ENCODE measurements around the gene HTRA2.
A peak's percentile ranks its signal among the peaks of the same experiment; 100 is the strongest.
"Not testable (repeated sequence)": the region's sequence is repeated elsewhere in the genome, so short reads cannot be mapped to it uniquely, and the experiment has no call there.

HTRA2 gene

DNA sequence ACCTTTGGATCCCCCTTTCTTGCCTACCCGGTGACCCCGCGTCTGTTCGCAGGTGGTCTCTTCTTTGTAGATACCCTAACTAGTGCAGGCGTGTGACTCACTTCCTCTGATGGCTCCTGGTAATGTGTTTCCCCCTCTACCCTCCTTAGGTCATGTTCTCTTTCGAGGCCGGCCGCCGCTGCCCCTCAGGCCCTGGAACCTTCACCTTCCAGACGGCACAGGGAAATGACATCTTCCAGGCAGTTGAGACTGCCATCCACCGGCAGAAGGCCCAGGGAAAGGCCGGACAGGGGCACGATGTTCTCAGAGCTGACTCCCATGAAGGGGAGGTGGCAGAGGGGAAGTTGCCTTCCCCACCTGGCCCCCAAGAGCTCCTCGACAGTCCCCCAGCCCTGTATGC is 26.4 kb downstream of the HTRA2 start:
- intact Hi-C loops (cut with DNase I; ENCODE audit: low total_unique reads) = no loop called here
- H3K27me3 ChIP-seq = no peaks in the 10 kb centered on the region
- TF ChIP-seq, protein P1, sequence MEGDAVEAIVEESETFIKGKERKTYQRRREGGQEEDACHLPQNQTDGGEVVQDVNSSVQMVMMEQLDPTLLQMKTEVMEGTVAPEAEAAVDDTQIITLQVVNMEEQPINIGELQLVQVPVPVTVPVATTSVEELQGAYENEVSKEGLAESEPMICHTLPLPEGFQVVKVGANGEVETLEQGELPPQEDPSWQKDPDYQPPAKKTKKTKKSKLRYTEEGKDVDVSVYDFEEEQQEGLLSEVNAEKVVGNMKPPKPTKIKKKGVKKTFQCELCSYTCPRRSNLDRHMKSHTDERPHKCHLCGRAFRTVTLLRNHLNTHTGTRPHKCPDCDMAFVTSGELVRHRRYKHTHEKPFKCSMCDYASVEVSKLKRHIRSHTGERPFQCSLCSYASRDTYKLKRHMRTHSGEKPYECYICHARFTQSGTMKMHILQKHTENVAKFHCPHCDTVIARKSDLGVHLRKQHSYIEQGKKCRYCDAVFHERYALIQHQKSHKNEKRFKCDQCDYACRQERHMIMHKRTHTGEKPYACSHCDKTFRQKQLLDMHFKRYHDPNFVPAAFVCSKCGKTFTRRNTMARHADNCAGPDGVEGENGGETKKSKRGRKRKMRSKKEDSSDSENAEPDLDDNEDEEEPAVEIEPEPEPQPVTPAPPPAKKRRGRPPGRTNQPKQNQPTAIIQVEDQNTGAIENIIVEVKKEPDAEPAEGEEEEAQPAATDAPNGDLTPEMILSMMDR (IDR thresholded peaks at IDR 0.05) = no peak
- DNase-seq = no peak
- peaks cover 0 to 10% (median 0%) of the 10 kb centered on the region in 3 donors for H3K36me3 ChIP-seq
- H3K27ac ChIP-seq = peak overlapping the region in 1 of 2 donors; percentile 84
- peaks cover 0 to 26% (median 17%) of the 10 kb centered on the region in 4 donors for H3K4me1 ChIP-seq
- no peaks in the 10 kb centered on the region for H3K9me3 ChIP-seq
- peak overlapping the region in 1 of 2 donors; percentile 92 for H3K4me3 ChIP-seq

DNA sequence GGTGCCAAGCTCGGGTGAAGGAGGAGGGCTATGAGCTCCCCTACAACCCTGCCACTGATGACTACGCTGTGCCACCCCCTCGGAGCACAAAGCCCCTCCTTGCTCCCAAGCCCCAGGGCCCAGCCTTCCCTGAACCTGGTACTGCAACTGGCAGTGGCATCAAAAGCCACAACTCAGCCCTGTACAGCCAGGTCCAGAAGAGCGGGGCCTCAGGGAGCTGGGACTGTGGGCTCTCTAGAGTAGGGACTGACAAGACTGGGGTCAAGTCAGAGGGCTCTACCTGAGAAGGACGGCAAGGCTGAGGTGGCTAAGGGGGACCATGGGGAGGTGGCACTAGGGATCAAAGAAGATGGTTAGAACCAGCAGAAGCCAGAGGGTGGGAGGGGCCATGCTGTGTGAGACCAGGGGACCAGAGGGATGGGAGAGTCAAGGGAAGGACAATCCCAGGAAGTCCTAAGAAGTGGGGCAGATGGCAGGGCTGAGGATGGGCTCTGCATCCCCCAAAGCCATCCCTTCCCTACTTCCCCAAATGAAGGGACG is 27.2 kb downstream of the HTRA2 start:
- no peak for DNase-seq
- intact Hi-C loops (cut with DNase I; ENCODE audit: low total_unique reads) = no loop called here
- H3K27ac ChIP-seq = no peak overlapping the region
- H3K36me3 ChIP-seq = peaks cover 0 to 10% (median 0%) of the 10 kb centered on the region in 3 donors
- H3K27me3 ChIP-seq = no peaks in the 10 kb centered on the region
- H3K4me3 ChIP-seq = no peak overlapping the region
- TF ChIP-seq, protein P1 (IDR thresholded peaks at IDR 0.05) = no peak
- peaks cover 0 to 26% (median 17%) of the 10 kb centered on the region in 4 donors for H3K4me1 ChIP-seq
- H3K9me3 ChIP-seq = no peaks in the 10 kb centered on the region

DNA sequence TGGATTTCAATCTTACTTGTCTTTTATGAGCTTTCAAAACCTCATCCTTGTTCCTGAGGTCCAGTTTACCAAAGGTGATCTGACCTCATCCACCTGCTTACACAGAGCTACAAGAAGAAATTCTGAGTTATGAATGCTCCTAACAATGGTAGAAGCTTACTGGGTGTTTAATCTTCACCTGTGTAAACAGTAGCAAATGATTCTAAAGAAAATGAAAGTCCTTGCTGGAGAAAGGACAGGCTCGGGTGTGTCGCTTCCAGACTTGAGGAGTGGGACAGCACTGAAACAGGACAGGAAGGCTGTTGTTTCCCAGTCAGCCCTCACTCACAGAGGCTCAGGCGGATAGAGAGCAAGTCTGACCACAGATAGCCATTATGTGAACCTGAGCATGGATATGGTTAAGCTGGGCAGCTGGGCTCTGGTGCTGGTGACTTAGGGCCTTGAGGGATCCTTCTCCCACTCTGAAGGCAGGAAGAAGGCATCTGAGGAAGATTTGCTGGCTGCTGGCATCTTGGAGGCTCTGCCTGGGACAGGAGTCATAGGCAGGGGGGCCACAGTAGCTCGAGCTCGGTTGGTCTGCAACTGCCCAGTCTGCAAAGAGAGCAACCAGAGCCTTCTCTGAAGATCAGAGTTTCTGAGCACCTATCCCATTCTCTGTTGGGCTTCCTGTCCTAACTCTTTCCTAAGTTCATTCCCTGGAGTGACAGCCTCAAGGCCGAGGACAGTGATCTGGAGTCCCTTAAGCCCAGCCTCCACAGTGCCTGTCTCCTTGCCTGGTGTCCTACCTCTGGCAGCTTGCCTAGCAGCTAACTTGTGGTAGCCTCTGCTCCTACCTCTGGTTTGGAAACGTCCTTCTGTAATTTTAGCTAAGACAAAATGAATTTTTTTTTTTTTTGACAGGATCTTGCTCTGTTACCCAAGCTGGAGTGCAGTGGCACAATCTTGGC is 28.8 kb downstream of the HTRA2 start:
- Histone ChIP-seq H3K27ac (no peak overlapping the region), H3K4me3 (no peak overlapping the region), H3K4me1 (peaks cover 0 to 15% (median 6%) of the 10 kb centered on the region in 4 donors), H3K27me3 (no peaks in the 10 kb centered on the region), H3K9me3 (no peaks in the 10 kb centered on the region), H3K36me3 (peaks cover 0 to 10% (median 0%) of the 10 kb centered on the region in 3 donors)
- no peak for DNase-seq
- intact Hi-C loops (cut with DNase I; ENCODE audit: low total_unique reads) = no loop called here
- TF ChIP-seq, protein P1 (IDR thresholded peaks at IDR 0.05) = no peak

DNA sequence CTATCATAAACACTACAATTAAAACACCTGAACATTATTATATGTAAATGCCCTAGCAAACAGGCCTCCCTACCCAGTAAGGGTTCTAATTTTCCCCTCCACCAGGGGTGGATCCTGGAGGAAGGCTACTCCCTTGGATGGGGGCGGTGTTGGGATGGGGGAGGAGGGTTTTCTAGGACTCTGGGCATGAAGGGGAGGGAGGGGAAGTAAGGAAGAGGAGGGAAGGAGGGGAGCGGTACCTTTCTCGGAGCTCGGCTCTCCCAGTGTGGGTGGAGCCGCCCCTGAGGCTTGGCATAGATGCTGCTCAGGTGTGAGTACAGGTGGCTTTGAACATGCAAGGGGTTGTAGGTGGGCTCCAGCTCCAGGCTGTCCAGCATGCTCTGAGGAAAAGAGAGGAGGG is 30.2 kb downstream of the HTRA2 start:
- no peak for DNase-seq
- TF ChIP-seq, protein P1 (IDR thresholded peaks at IDR 0.05) = no peak
- H3K9me3 ChIP-seq = no peaks in the 10 kb centered on the region
- H3K4me3 ChIP-seq = no peak overlapping the region
- intact Hi-C loops (cut with DNase I; ENCODE audit: low total_unique reads) = no loop called here
- H3K27me3 ChIP-seq = no peaks in the 10 kb centered on the region
- no peak overlapping the region for H3K27ac ChIP-seq
- H3K36me3 ChIP-seq = peaks cover 0 to 10% (median 0%) of the 10 kb centered on the region in 3 donors
- peaks cover 0 to 13% (median 4%) of the 10 kb centered on the region in 4 donors for H3K4me1 ChIP-seq

DNA sequence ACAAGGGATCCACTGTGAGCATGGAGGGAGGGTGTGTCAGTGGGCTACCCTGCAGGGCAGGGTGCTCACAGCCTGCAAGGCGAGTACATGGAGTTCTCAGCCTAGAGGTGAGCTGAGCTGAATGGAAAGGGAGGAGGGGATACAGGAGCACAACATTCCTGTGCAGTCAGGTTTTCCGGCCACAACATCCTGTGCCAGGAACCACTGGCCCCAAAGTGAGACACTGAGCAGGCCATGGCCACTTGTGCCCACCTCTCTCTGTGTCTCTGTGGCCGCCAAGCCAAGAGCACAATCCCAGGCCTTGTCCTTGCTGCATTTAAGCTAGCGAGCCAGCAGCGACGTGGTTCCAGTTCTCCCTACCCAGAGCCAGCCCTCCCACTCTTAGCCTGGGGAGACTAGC is 30.9 kb downstream of the HTRA2 start:
- intact Hi-C loops (cut with DNase I; ENCODE audit: low total_unique reads) = no loop called here
- Histone ChIP-seq H3K9me3 (no peaks in the 10 kb centered on the region), H3K36me3 (peaks cover 0 to 10% (median 0%) of the 10 kb centered on the region in 3 donors), H3K27ac (no peak overlapping the region), H3K4me1 (peaks cover 0 to 10% (median under 1%) of the 10 kb centered on the region in 4 donors), H3K4me3 (no peak overlapping the region), H3K27me3 (no peaks in the 10 kb centered on the region)
- TF ChIP-seq, protein P1 (IDR thresholded peaks at IDR 0.05) = no peak
- no peak for DNase-seq

DNA sequence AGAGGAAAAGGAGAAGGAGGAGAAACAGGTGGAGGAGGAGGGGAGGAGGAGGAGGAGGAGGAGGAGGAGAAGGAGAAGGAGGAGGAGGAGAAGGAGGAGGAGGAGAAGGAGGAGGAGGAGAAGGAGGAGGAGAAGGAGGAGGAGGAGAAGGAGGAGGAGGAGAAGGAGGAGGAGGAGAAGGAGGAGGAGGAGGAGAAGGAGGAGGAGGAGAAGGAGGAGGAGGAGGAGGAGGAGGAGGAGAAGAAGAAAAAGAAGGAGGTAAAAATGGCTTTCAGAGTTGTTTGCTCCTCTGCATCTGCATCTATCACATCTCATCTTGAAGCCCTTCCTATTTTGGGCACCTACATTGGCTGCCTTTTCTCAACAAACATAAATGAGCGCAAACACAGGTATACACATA is 31.3 kb downstream of the HTRA2 start:
- DNase-seq; intact Hi-C loops (cut with DNase I; ENCODE audit: low total_unique reads); H3K27ac ChIP-seq; H3K27me3 ChIP-seq; H3K9me3 ChIP-seq; H3K36me3 ChIP-seq; H3K4me3 ChIP-seq; H3K4me1 ChIP-seq: not testable (repeated sequence)

All from tibial artery (tissue), 4 donors.